GM21717 (cell line): ENCODE measurements around the gene NEDD4L.

Source experiments
- ATAC-seq: cut with Tn5 transposase; IDR thresholded peaks from one replicate; pipeline ENCODE4 v1.9.1; 2021; ENCODE audit warnings: mild to moderate bottlenecking, moderate library complexity; ENCODE audit not compliant: unreplicated experiment

Gene NEDD4L

GRCh38 chr18:58114766-58115165, 70.7 kb downstream of the NEDD4L start:
- no peak for ATAC-seq

- no peak for ATAC-seq
Measured at GRCh38 chr18:58116818-58117217, 72.8 kb downstream of the NEDD4L start.

GRCh38 chr18:58117786-58118403, 73.9 kb downstream of the NEDD4L start:
- no peak for ATAC-seq

GRCh38 chr18:58118536-58118935, 74.5 kb downstream of the NEDD4L start:
- no peak for ATAC-seq

- ATAC-seq, result no peak
Measured at GRCh38 chr18:58119819-58120218, 75.8 kb downstream of the NEDD4L start.

- no peak for ATAC-seq
Measured at GRCh38 chr18:58124475-58124874, 80.4 kb downstream of the NEDD4L start.

GRCh38 chr18:58125183-58125582, 81.2 kb downstream of the NEDD4L start:
- ATAC-seq, result no peak

- no peak for ATAC-seq
Measured at GRCh38 chr18:58125756-58126155, 81.7 kb downstream of the NEDD4L start.

- no peak for ATAC-seq
Measured at GRCh38 chr18:58128381-58129374, 84.7 kb downstream of the NEDD4L start.

- no peak for ATAC-seq
Measured at GRCh38 chr18:58132595-58133261, 88.7 kb downstream of the NEDD4L start.

GRCh38 chr18:58135183-58135641, 91.2 kb downstream of the NEDD4L start:
- no peak for ATAC-seq

GRCh38 chr18:58135701-58136331, 91.8 kb downstream of the NEDD4L start:
- peak; percentile 66 for ATAC-seq

- ATAC-seq, result no peak
Measured at GRCh38 chr18:58136879-58137278, 92.9 kb downstream of the NEDD4L start.

- ATAC-seq, result no peak
Measured at GRCh38 chr18:58139459-58140386, 95.7 kb downstream of the NEDD4L start.

GRCh38 chr18:58140387-58141325, 96.6 kb downstream of the NEDD4L start:
- no peak for ATAC-seq

GRCh38 chr18:58143386-58143785, 99.4 kb downstream of the NEDD4L start:
- no peak for ATAC-seq

- no peak for ATAC-seq
Measured at GRCh38 chr18:58144106-58144505, 100.1 kb downstream of the NEDD4L start.

GRCh38 chr18:58144671-58145285, 100.8 kb downstream of the NEDD4L start:
- no peak for ATAC-seq
